ENCODE data around the gene POU1F1. TPM values are rescaled to one million over a fixed set of nuclear protein-coding genes. Genes with fewer than 3 reads are reported as not detected.

Gene POU1F1
- total RNA-seq, 1 experiment from 2014 or later, result not detected

DNA sequence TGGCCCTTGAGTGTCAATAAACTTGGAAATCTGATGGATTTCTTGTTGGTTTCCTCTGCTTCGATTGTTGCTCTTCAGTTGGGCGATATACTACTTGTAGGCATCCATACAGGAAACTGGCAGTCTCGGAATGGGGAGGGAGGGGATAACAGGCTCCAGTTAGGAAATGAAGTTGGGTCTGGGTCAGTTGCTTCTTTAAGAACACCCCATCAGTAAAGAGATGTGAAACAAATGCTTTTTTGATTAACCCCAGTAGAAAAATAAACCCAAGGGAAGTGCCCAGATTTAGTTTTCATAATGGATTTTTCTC, 48.6 kb downstream of the POU1F1 start (continued):
- TF ChIP-seq, protein P1, sequence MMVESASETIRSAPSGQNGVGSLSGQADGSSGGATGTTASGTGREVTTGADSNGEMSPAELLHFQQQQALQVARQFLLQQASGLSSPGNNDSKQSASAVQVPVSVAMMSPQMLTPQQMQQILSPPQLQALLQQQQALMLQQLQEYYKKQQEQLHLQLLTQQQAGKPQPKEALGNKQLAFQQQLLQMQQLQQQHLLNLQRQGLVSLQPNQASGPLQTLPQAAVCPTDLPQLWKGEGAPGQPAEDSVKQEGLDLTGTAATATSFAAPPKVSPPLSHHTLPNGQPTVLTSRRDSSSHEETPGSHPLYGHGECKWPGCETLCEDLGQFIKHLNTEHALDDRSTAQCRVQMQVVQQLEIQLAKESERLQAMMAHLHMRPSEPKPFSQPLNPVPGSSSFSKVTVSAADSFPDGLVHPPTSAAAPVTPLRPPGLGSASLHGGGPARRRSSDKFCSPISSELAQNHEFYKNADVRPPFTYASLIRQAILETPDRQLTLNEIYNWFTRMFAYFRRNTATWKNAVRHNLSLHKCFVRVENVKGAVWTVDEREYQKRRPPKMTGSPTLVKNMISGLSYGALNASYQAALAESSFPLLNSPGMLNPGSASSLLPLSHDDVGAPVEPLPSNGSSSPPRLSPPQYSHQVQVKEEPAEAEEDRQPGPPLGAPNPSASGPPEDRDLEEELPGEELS (CRISPR knock-in tag; IDR thresholded peaks at IDR 0.05), result no peak
- no peak for TF ChIP-seq ZNF121 (CRISPR knock-in tag; IDR thresholded peaks at IDR 0.05)
- TF ChIP-seq, protein P2, sequence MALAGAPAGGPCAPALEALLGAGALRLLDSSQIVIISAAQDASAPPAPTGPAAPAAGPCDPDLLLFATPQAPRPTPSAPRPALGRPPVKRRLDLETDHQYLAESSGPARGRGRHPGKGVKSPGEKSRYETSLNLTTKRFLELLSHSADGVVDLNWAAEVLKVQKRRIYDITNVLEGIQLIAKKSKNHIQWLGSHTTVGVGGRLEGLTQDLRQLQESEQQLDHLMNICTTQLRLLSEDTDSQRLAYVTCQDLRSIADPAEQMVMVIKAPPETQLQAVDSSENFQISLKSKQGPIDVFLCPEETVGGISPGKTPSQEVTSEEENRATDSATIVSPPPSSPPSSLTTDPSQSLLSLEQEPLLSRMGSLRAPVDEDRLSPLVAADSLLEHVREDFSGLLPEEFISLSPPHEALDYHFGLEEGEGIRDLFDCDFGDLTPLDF (CRISPR knock-in tag; IDR thresholded peaks at IDR 0.05), result no peak

DNA sequence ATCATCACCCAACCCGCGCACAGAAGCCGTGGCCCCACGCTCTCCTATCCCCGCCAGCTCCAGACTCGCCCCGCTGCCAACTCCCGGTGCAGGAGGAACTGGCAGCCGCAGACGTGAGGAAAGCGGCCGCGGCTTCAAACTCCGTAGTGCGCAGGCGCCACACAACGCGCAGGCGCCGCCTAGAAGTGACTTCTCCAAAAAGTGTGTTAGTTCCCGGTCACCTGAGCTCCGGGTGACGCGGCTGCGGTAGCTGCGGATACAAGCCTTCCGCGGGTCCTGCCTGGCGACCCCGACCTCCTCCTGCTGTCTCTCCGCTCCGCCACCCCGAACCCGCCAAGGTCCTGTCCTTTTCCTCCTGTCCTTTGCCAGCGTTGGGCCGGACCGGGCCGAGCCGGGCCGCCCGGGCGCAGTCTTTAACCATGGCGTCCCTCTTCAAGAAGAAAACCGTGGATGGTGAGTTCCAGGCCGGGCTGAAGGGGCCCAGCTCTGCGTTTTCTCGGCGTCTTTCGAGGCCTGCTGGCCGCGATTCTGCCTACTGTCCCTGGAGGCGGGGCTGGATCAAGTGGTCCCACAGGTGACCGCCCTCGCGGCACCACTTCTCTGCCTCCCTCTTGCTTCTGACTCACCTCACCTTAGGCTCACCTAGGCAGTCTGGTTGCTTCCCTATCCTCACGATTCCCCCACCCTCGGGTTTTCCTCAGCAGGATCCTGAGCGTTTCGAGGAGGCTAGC, 49.1 kb downstream of the POU1F1 start, which contains the start of gene CHMP2B:
Gene CHMP2B, plus strand, starts transcription at position 206 of the 731 bp plus-strand sequence. Its CDS starts 214 bp downstream, at position 420.
- CTCF ChIA-PET, result interaction anchor here (1.2 to 1.9 kb wide), 2 partner anchors 32 to 59 kb away, joined by 4 to 7 read pairs; no protein-coding TSS in a partner anchor
- POLR2A ChIA-PET, result interaction anchor here (0.5 to 1.0 kb wide), 3 partner anchors 9 to 1441 kb away, joined by 3 to 4 read pairs (median 3); no protein-coding TSS in a partner anchor
- ATAC-seq (peak; percentile 90), DNase-seq (ENCODE audit: low spot score) (peak; percentile 90)
- Mint-ChIP-seq H3K27me3 (ENCODE audit: low read depth) (peaks cover 3% of the 10 kb centered on the region; the same call in 1 of the 2 replicates), H3K27ac (peak within 1 kb of the TSS; percentile 97), H3K9me3 (peaks cover 4% of the 10 kb centered on the region; the same call in 1 of the 2 replicates), H3K4me1 (peaks cover 38% of the 10 kb centered on the region), H3K36me3 (peaks cover 3% of the 10 kb centered on the region; the same call in 1 of the 2 replicates), H3K4me3 (peak within 1 kb of the TSS; percentile 99)
- TF ChIP-seq SP1 (CRISPR knock-in tag; conservative IDR thresholded peaks at IDR 0.05) (no peak; the same call in 1 of the 2 replicates), ZBTB21 (CRISPR knock-in tag; IDR thresholded peaks at IDR 0.05; ENCODE audit: borderline replicate concordance) (no peak), JAZF1 (CRISPR knock-in tag; IDR thresholded peaks at IDR 0.05) (no peak), GABPB1 (CRISPR knock-in tag; IDR thresholded peaks at IDR 0.05) (peak; percentile 47; the same call in 1 of the 2 replicates), ETV6 (CRISPR knock-in tag; IDR thresholded peaks at IDR 0.05) (peak; percentile 45; the same call in 1 of the 2 replicates), TEAD1 (CRISPR knock-in tag; IDR thresholded peaks at IDR 0.05) (0 out of 2 replicates have a peak, but pooled peaks have one; percentile 60), ZNF317 (CRISPR knock-in tag; IDR thresholded peaks at IDR 0.05; ENCODE audit: borderline replicate concordance, low read depth) (no peak), CREM (CRISPR knock-in tag; IDR thresholded peaks at IDR 0.05) (0 out of 2 replicates have a peak, but pooled peaks have one; percentile 38), RORB (CRISPR knock-in tag; IDR thresholded peaks at IDR 0.05) (no peak), FOXK1 (CRISPR knock-in tag; IDR thresholded peaks at IDR 0.05) (no peak), ZNF219 (CRISPR knock-in tag; IDR thresholded peaks at IDR 0.05; ENCODE audit: borderline replicate concordance) (no peak), GRHL2 (CRISPR knock-in tag; IDR thresholded peaks at IDR 0.05; ENCODE audit: insufficient replicate concordance, severe bottlenecking) (no peak), KAT7 (CRISPR knock-in tag; IDR thresholded peaks at IDR 0.05; ENCODE audit: borderline replicate concordance) (no peak)
- TF ChIP-seq, protein P2 (CRISPR knock-in tag; IDR thresholded peaks at IDR 0.05), result no peak
- TF ChIP-seq, protein P3, sequence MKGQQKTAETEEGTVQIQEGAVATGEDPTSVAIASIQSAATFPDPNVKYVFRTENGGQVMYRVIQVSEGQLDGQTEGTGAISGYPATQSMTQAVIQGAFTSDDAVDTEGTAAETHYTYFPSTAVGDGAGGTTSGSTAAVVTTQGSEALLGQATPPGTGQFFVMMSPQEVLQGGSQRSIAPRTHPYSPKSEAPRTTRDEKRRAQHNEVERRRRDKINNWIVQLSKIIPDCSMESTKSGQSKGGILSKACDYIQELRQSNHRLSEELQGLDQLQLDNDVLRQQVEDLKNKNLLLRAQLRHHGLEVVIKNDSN (CRISPR knock-in tag; IDR thresholded peaks at IDR 0.05), result peak; percentile 63; the same call in 1 of the 2 replicates
- TF ChIP-seq, protein P4, sequence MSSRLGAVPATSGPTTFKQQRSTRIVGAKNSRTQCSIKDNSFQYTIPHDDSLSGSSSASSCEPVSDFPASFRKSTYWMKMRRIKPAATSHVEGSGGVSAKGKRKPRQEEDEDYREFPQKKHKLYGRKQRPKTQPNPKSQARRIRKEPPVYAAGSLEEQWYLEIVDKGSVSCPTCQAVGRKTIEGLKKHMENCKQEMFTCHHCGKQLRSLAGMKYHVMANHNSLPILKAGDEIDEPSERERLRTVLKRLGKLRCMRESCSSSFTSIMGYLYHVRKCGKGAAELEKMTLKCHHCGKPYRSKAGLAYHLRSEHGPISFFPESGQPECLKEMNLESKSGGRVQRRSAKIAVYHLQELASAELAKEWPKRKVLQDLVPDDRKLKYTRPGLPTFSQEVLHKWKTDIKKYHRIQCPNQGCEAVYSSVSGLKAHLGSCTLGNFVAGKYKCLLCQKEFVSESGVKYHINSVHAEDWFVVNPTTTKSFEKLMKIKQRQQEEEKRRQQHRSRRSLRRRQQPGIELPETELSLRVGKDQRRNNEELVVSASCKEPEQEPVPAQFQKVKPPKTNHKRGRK (CRISPR knock-in tag; IDR thresholded peaks at IDR 0.05; ENCODE audit: borderline replicate concordance), result no peak
- TF ChIP-seq, protein P5, sequence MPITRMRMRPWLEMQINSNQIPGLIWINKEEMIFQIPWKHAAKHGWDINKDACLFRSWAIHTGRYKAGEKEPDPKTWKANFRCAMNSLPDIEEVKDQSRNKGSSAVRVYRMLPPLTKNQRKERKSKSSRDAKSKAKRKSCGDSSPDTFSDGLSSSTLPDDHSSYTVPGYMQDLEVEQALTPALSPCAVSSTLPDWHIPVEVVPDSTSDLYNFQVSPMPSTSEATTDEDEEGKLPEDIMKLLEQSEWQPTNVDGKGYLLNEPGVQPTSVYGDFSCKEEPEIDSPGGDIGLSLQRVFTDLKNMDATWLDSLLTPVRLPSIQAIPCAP (CRISPR knock-in tag; IDR thresholded peaks at IDR 0.05), result no peak
- TF ChIP-seq, protein P6, sequence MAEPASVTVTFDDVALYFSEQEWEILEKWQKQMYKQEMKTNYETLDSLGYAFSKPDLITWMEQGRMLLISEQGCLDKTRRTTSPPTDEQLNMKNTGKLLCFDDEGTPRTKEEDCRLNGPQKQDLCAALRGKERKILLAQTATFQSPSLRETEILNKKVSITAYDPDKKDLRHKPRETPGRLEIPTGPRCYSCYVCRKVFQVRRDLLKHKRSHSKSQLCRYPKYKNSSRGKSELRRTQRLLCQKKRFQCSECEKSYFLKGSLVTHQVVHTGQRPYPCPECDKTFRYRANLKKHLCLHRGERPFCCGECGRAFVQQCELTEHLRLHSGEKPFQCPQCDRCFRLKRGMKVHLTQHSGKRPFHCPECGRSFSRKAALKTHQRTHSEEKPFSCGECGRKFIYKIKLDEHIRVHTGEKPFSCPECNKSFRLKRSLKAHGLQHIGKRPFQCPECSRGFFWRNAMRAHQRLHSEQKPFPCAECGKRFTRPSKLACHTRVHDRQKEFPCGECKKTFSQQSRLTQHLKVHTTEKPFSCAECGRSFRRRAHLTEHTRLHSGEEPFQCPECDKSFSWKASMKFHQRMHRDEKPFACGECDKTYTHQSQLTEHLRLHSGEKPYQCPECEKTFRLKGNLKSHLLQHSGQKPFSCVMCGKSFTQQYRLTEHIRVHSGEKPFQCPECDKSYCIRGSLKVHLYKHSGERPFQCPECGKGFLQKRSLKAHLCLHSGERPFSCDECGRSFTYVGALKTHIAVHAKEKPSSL (CRISPR knock-in tag; conservative IDR thresholded peaks at IDR 0.05), result no peak
- TF ChIP-seq, protein P7, sequence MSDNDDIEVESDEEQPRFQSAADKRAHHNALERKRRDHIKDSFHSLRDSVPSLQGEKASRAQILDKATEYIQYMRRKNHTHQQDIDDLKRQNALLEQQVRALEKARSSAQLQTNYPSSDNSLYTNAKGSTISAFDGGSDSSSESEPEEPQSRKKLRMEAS (CRISPR knock-in tag; IDR thresholded peaks at IDR 0.05), result peak; percentile 57
- TF ChIP-seq, protein P8, sequence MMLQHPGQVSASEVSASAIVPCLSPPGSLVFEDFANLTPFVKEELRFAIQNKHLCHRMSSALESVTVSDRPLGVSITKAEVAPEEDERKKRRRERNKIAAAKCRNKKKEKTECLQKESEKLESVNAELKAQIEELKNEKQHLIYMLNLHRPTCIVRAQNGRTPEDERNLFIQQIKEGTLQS (CRISPR knock-in tag; conservative IDR thresholded peaks at IDR 0.05), result no peak
- TF ChIP-seq, protein P9, sequence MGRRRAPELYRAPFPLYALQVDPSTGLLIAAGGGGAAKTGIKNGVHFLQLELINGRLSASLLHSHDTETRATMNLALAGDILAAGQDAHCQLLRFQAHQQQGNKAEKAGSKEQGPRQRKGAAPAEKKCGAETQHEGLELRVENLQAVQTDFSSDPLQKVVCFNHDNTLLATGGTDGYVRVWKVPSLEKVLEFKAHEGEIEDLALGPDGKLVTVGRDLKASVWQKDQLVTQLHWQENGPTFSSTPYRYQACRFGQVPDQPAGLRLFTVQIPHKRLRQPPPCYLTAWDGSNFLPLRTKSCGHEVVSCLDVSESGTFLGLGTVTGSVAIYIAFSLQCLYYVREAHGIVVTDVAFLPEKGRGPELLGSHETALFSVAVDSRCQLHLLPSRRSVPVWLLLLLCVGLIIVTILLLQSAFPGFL (CRISPR knock-in tag; IDR thresholded peaks at IDR 0.05; ENCODE audit: borderline replicate concordance), result no peak

Data from WTC11 (cell line).